Activated CD8-positive, alpha-beta memory T cell treated with anti-CD3 and anti-CD28 coated beads for 4 hours (primary cell): ENCODE results near the gene RAB3C.
"Not testable (repeated sequence)": the region's sequence is repeated elsewhere in the genome, so short reads cannot be mapped to it uniquely, and the experiment has no call there.

Experiments used
- DNase-seq, 2 donors: peaks; one replicate each; pipeline ENCODE4 v3.0.0-alpha.2; 2020; ENCODE audit warnings: low read depth in 2 of 2

The RAB3C gene

DNA sequence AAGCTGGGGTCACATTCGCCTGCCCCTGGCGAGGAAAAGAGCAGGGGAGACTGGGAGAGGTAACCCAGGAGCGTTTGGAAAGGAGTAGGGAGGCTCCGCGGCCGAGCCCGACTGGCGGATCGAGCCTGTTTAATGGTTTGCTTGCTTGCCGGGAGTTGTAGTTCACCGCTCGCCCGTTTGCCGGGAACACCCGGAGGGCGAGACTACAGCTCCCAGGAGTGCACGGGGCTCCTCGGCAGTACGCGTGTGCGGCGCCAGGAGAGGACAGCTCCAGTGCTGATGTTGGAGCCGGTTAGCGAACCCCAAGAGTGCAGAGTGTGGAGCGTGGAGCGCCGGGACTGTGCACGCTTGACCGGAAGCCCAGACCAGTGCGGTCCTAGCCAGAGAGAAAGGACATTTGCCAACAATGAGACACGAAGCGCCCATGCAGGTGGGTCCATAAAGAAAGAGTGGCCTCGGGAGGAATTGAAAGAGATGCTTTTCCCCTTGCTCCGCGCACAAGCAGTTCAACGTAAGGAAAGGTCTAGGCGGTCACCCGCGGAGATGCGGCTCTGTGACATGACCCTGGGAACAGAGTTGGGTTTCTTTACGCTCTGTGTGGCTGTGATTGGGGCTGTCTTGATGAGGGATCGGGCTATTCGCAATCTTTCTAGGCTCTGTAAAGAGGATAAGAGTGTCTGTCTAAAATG is at the start of gene RAB3C:
Gene RAB3C (plus strand): TSS at position 273 of the 689 bp plus-strand sequence. CDS start 134 bp downstream, at position 407.
- no peak for DNase-seq

- DNase-seq, result not testable (repeated sequence)
Observed at GRCh38 chr5:58541935-58542334, 40.9 kb upstream of the RAB3C start.

DNA sequence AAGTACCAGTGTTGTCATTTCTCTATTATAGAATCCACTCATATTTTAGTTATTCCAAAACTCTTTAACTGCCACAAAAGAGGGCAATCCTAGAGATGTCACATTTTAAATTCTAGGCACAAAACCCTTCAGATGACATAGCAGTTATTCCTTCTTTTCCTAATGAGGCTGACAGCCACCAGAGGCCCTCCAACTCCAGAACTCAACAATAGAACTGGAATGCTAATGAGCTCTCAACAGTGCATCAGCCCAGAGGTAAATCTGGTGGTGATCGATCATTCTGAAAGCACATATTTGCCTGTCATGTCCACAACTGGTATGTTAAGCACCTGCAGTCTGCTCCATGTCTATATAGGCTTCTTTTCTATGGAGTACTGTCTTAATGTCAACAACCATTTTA is 40.2 kb upstream of the RAB3C start:
- DNase-seq, result no peak

DNA sequence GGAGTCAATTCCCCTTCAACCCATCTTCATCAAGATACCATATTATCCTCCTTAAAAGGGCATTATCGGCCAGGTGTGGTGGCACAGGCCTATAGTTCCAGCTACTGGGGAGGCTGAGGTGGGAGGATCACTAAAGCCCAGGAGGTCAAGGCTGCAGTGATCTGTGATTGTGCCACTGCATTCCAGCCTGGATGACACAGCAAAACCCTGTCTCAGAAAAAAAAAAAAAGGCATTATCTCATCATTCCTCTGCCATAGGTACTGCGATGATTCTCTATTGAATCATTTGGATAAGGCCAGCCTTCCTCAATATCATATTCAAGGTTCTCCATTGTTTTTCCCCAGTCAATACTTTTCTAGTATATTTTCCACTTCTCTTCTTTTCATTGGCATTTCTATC is 39.2 kb upstream of the RAB3C start:
- no peak for DNase-seq

- no peak for DNase-seq
Observed at GRCh38 chr5:58544195-58544594, 38.7 kb upstream of the RAB3C start.

DNA sequence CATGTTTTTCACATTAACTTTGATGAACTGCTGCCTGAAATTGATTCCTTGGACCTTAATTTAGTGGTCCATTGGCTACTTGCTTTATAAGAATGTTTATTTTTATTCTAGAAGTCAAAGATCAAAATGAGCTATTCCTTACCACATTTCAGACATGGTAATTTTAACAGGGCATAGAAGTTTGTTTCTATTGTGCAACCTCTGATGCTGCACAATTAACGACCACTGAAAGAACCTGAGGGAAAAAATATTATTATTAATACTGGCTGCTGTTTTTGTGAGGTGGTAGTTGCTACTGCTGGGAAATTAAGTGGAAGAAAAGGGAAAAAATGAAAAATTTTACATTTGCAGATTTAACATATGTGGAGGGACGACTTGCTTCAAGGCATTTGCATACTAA is 37.9 kb upstream of the RAB3C start:
- no peak for DNase-seq

DNA sequence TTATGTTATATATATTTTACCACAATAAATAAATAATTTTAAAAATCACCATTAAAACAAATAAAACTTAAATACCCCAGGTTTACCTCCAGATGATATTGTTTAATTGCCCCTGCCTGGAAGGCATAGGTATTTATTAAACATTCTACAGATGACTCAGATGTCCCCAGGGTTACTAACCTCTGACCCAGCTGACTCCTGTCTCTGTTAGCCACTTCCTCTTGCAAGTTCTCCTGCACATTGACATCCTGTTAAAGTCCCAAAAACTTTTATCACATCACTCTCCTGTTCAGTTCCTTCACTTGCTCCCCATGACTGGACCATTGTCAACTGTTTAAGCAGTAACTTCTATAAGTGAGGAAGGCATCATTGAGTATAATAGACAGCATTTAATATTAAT is 37.0 kb upstream of the RAB3C start:
- no peak for DNase-seq

GRCh38 chr5:58548068-58548467 is 34.8 kb upstream of the RAB3C start:
- DNase-seq, result no peak

- no peak for DNase-seq
Observed at GRCh38 chr5:58551492-58551891, 31.4 kb upstream of the RAB3C start.

- DNase-seq, result not testable (repeated sequence)
Observed at GRCh38 chr5:58557665-58558338, 25.1 kb upstream of the RAB3C start.

DNA sequence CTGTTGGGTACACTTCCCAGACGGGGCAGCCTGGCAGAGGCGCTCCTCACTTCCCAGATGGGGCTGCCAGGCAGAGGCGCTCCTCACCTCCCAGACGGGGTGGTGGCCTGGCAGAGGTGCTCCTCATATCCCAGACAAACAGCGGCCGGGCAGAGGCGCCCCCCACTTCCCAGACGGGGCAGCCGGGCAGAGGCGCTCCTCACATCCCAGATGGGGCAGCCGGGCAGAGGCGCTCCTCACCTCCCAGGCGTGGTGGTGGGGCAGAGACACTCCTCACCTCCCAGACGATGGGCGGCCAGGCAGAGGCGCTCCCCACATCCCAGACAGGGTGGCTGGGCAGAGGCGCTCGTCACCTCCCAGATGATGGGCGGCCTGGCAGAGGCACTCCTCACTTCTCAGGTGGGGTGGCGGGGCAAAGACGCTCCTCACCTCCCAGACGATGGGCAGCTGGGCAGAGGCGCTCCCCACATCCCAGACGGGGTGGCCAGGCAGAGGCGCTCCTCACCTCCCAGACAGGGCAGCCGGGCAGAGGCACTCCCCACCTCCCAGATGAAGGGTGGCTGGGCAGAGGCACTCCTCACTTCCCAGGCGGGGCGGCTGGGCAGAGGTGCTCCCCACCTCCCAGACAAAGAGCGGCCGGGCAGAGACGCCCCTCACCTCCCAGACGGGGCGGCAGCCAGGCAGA is 19.7 kb upstream of the RAB3C start:
- DNase-seq, result not testable (repeated sequence)

GRCh38 chr5:58564043-58564832 is 18.6 kb upstream of the RAB3C start:
- DNase-seq, result not testable (repeated sequence)

GRCh38 chr5:58565033-58565432 is 17.8 kb upstream of the RAB3C start:
- DNase-seq, result no peak

DNA sequence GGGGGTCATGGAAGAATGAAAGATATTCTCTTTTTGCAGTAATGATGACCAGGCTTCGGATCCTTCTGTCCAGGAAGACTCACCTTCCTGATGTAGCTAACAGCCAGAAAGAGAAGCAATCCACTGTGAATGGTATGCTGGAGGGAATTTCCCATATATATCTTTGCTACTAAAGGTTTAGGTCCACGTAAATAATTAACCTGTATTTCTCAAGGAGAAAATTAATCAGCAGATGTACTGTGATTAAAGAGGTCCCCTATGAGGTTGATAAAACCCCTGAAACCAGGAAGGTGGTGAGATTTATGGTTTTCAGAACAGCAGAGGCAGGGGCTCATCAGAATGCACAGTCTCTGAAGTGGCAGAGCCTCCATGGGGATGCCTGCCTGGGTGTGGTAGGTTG is 11.4 kb upstream of the RAB3C start:
- DNase-seq, result no peak

- not testable (repeated sequence) for DNase-seq
Observed at GRCh38 chr5:58572973-58573372, 9.9 kb upstream of the RAB3C start.

GRCh38 chr5:58579781-58580180 is 3.1 kb upstream of the RAB3C start:
- no peak for DNase-seq

DNA sequence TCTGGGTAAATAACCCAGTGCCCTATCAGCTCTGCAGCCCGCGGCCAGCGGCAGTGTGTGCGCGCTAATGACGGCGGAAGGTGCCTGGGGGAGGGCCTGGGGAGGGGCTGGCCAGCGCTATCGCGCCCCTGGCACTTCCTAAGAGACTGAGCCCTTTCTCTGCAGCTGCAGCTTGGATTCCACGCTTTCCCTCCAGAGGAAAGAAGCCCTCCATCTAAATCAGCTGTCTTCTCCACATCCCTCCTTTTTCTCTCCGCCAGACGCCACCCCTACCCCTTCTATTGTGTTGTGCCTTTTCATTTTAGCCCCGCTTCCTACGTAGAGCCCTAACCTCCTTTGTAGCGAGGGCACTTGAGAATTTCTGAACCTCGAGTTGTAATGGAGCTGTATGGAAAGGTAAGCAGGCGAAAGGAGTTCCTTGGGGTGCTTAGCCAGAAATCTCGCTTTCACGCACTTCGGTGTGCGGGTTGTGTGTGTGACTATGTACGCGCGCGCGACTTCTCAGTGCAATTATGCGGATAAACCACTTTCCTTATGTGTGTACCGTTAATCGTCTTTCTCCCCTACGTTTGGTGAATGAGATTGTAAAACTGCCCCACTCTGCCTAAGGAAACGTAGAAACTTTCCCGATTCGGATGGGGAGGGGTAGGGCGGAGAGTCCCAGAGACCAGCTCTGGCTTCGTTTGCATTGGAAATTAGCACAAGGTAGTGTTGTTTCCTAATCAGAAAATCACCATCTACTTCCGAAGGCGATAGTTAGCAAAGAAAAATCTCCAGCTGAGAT is 664 bp upstream of the RAB3C start:
- no peak for DNase-seq

DNA sequence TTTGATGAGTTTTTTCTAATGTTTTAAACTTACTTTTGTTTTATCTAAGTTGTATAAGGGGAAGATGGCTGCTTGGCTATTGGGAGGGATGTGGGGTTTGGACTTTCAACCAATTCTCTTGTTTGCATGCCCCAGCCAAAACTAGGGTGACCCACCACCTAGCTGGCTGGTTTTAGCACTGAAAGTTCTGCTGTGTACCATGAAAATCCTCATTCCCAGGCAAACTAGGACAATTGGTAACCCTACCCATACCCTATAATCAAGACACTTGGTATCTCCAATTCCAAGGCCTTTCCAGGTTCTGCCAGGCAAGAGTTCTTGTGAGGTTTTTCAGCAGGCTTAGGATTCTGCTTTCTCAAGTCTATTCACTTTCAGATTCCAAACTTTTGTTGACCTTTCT is 13.1 kb downstream of the RAB3C start:
- no peak for DNase-seq

- DNase-seq, result no peak
Observed at GRCh38 chr5:58598440-58598839, 15.6 kb downstream of the RAB3C start.

DNA sequence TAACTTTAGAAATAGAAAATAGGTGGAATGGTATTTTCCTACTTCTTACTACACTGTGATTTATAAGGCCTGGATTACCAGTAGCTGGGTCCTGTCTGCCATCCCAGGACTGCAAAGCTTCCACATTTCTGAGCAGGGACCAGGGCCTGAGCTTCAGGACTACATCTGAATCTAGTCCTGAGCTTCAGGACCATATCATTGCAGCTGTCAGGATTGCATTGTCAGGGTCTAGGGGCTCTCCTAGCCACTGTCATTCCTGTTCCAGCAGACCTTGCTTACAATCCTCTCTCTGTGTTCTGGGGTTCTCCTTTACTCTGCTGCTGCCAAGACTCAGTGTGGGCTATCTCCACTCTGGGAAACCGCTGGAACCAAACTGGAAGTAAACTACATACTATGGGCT is 16.3 kb downstream of the RAB3C start:
- no peak for DNase-seq

- not testable (repeated sequence) for DNase-seq
Observed at GRCh38 chr5:58600613-58601012, 17.7 kb downstream of the RAB3C start.
